ENCODE data around the gene FAM187B. TPM values are rescaled to one million over a fixed set of nuclear protein-coding genes. Genes with fewer than 3 reads are reported as not detected.
"Not testable (repeated sequence)": the region's sequence is repeated elsewhere in the genome, so short reads cannot be mapped to it uniquely, and the experiment has no call there.

The FAM187B gene
- total RNA-seq, 1 donor from 2014 or later, result not detected

- H3K36me3 ChIP-seq (ENCODE audit: control insufficient read depth, insufficient read depth, low read length), result no peaks in the 10 kb centered on the region
- no peak overlapping the region for H3K4me3 ChIP-seq (ENCODE audit: low read depth, low read length)
- TF ChIP-seq CTCF (IDR thresholded peaks at IDR 0.05; ENCODE audit: insufficient read depth, low read length, severe bottlenecking), result no peak
- H3K27me3 ChIP-seq (ENCODE audit: control insufficient read depth, insufficient read depth, low read length), result peaks cover 2% of the 10 kb centered on the region
- DNase-seq (ENCODE audit: low read depth) (no peak), FAIRE-seq (peak; percentile 13)
Measured at GRCh38 chr19:35222373-35223015, 6.0 kb downstream of the FAM187B start.

GRCh38 chr19:35220973-35221590, 7.5 kb downstream of the FAM187B start:
- H3K4me3 ChIP-seq (ENCODE audit: low read depth, low read length); H3K27me3 ChIP-seq (ENCODE audit: control insufficient read depth, insufficient read depth, low read length); H3K36me3 ChIP-seq (ENCODE audit: control insufficient read depth, insufficient read depth, low read length); DNase-seq (ENCODE audit: low read depth); FAIRE-seq: not testable (repeated sequence)

GRCh38 chr19:35220315-35220921, 8.1 kb downstream of the FAM187B start:
- no peak for TF ChIP-seq CTCF (IDR thresholded peaks at IDR 0.05; ENCODE audit: insufficient read depth, low read length, severe bottlenecking)
- Histone ChIP-seq H3K36me3 (ENCODE audit: control insufficient read depth, insufficient read depth, low read length) (no peaks in the 10 kb centered on the region), H3K4me3 (ENCODE audit: low read depth, low read length) (no peak overlapping the region), H3K27me3 (ENCODE audit: control insufficient read depth, insufficient read depth, low read length) (no peaks in the 10 kb centered on the region)
- no peak for DNase-seq (ENCODE audit: low read depth)
- no peak for FAIRE-seq

GRCh38 chr19:35219008-35219407, 9.5 kb downstream of the FAM187B start:
- Histone ChIP-seq H3K27me3 (ENCODE audit: control insufficient read depth, insufficient read depth, low read length) (no peaks in the 10 kb centered on the region), H3K36me3 (ENCODE audit: control insufficient read depth, insufficient read depth, low read length) (no peaks in the 10 kb centered on the region), H3K4me3 (ENCODE audit: low read depth, low read length) (no peak overlapping the region)
- TF ChIP-seq CTCF (IDR thresholded peaks at IDR 0.05; ENCODE audit: insufficient read depth, low read length, severe bottlenecking), result no peak
- FAIRE-seq (no peak), DNase-seq (ENCODE audit: low read depth) (no peak)

GRCh38 chr19:35217649-35217990, 10.9 kb downstream of the FAM187B start:
- Histone ChIP-seq H3K4me3 (ENCODE audit: low read depth, low read length) (no peak overlapping the region), H3K36me3 (ENCODE audit: control insufficient read depth, insufficient read depth, low read length) (no peaks in the 10 kb centered on the region), H3K27me3 (ENCODE audit: control insufficient read depth, insufficient read depth, low read length) (no peaks in the 10 kb centered on the region)
- no peak for TF ChIP-seq CTCF (IDR thresholded peaks at IDR 0.05; ENCODE audit: insufficient read depth, low read length, severe bottlenecking)
- DNase-seq (ENCODE audit: low read depth) (no peak), FAIRE-seq (no peak)

GRCh38 chr19:35216833-35217648, 11.5 kb downstream of the FAM187B start:
- H3K4me3 ChIP-seq (ENCODE audit: low read depth, low read length), result no peak overlapping the region
- FAIRE-seq, result no peak
- no peaks in the 10 kb centered on the region for H3K36me3 ChIP-seq (ENCODE audit: control insufficient read depth, insufficient read depth, low read length)
- H3K27me3 ChIP-seq (ENCODE audit: control insufficient read depth, insufficient read depth, low read length), result no peaks in the 10 kb centered on the region
- DNase-seq (ENCODE audit: low read depth), result peak; percentile 5
- peak; percentile 7 for TF ChIP-seq CTCF (IDR thresholded peaks at IDR 0.05; ENCODE audit: insufficient read depth, low read length, severe bottlenecking)

All from bronchial epithelial cell (primary cell).